GM23248 (cell line): ENCODE measurements around the gene TMEM181. TPM values are rescaled to one million over a fixed set of nuclear protein-coding genes. Genes with fewer than 3 reads are reported as not detected.

Source experiments
- DNase-seq: peaks from one replicate; pipeline ENCODE4 v3.0.0-alpha.2; 2015
- H2AFZ ChIP-seq: fragments of 200-600 bp; sonication (generic); 2 replicates; pipeline ENCODE4 v1.6.1; 2016; ENCODE audit warnings: antibody characterized with exemption
- H3F3A ChIP-seq: fragments of 200-600 bp; sonication (generic); 2 replicates; pipeline ENCODE4 v1.6.1; 2016; ENCODE audit warnings: mild to moderate bottlenecking, antibody characterized with exemption, mixed run types; ENCODE audit not compliant: insufficient read depth
- H3K27ac ChIP-seq: fragments of 200-600 bp; sonication (generic); 2 replicates; pipeline ENCODE4 v1.5.1; 2016; ENCODE audit warnings: mild to moderate bottlenecking
- H3K27me3 ChIP-seq: fragments of 200-600 bp; sonication (generic); replicated peaks from 2 replicates; pipeline ENCODE4 v1.6.1; 2016; ENCODE audit warnings: mild to moderate bottlenecking; ENCODE audit not compliant: insufficient read depth
- H3K36me3 ChIP-seq: fragments of 200-600 bp; sonication (generic); 2 replicates; pipeline ENCODE4 v1.6.1; 2016; ENCODE audit warnings: low read depth, mild to moderate bottlenecking
- H3K4me1 ChIP-seq: fragments of 200-600 bp; sonication (generic); 2 replicates; pipeline ENCODE4 v1.6.1; 2016; ENCODE audit warnings: mild to moderate bottlenecking; ENCODE audit not compliant: insufficient read depth
- H3K4me2 ChIP-seq: fragments of 200-600 bp; sonication (generic); one replicate; pipeline ENCODE4 v1.6.1; 2016; ENCODE audit warnings: mild to moderate bottlenecking; ENCODE audit not compliant: unreplicated experiment
- H3K4me3 ChIP-seq: fragments of 200-600 bp; sonication (generic); 2 replicates; pipeline ENCODE4 v1.5.1; 2016; ENCODE audit warnings: mild to moderate bottlenecking
- H3K79me2 ChIP-seq: fragments of 200-600 bp; sonication (generic); 2 replicates; pipeline ENCODE4 v1.6.1; 2016; ENCODE audit warnings: mild to moderate bottlenecking; ENCODE audit not compliant: insufficient read depth
- H3K9ac ChIP-seq: fragments of 200-600 bp; sonication (generic); 2 replicates; pipeline ENCODE4 v1.6.1; 2016; ENCODE audit warnings: mild to moderate bottlenecking
- H3K9me2 ChIP-seq: fragments of 200-600 bp; sonication (generic); 2 replicates; pipeline ENCODE4 v1.6.1; 2016; ENCODE audit warnings: mixed run types, mild to moderate bottlenecking, moderate library complexity; ENCODE audit not compliant: insufficient read depth
- H3K9me3 ChIP-seq: fragments of 200-600 bp; sonication (generic); one replicate; pipeline ENCODE4 v1.6.1; 2017; ENCODE audit warnings: low read depth
- H4K20me1 ChIP-seq: fragments of 200-600 bp; sonication (generic); 2 replicates; pipeline ENCODE4 v1.6.0; 2016; ENCODE audit not compliant: insufficient read depth
- EZH2 ChIP-seq: fragments of 200-600 bp; sonication (generic); IDR thresholded peaks from 2 replicates; pipeline ENCODE4 v1.6.1; 2018; ENCODE audit warnings: antibody characterized with exemption, mild to moderate bottlenecking; ENCODE audit not compliant: insufficient read depth, poor library complexity, severe bottlenecking
- EZH2phosphoT487 ChIP-seq: fragments of 200-600 bp; sonication (generic); IDR thresholded peaks from 2 replicates; pipeline ENCODE4 v1.6.1; 2018; ENCODE audit warnings: antibody characterized with exemption, moderate library complexity, mild to moderate bottlenecking, low read depth; ENCODE audit not compliant: insufficient read depth
- WGBS, 2 experiments: methylation state at CpG; one replicate each; pipeline ENCODE4 v1.1.6; 2015 to 2017; ENCODE audit warnings: low lambda C conversion rate in 2 of 2, low coverage in 1 of 2; ENCODE audit errors: missing lambda C conversion rate in 2 of 2; 5-methylcytosine and 5-hydroxymethylcytosine counted together
- in situ Hi-C: fragments of 300-500 bp; cut with MboI; formaldehyde crosslinking; loops from 2 replicates; pipeline ENCODE4 v1.15.0; 2020
- polyA plus RNA-seq: library from polyadenylated mRNA; unstranded; fragments of >200 nt; fragmentation: Nextera tagmentation; extraction: Ambion mirVana; gene quantifications from 2 replicates; pipeline ENCODE4 v1.2.1, GENCODE V29; 2016
- total RNA-seq: library from RNA; depleted of rRNA; stranded (reverse); fragments of >200 nt; shearing (Covaris generic); gene quantifications from 2 replicates; pipeline ENCODE4 v1.2.3, GENCODE V29; 2014

TMEM181 gene
- total and polyA plus RNA-seq, 2 experiments from 2014 or later, result 30.7 to 52.6 TPM

DNA sequence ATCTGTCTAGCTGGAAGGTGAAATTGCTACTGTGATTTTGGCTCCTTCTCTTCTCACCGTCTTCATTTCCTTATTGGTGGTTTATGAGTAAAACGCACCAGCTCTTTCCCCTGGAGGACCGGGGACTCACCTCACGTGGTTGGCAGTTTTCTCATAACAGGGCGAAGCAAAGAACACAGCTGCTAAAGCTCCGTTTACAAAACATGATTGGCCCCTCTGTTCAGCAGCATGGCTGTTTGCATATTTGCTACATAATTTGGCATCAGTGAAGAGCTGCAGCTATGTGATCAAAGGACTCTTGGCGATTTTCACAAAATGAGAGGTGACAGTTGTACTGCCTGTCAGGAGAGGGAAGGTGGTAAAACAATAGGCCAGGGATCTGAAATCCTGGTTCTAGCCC lies 20.5 kb upstream of the TMEM181 start:
- Histone ChIP-seq H2AFZ (no peak overlapping the region), H3K9me3 (no peaks in the 10 kb centered on the region), H3K27me3 (peaks cover 18% of the 10 kb centered on the region), H3K4me3 (no peak overlapping the region), H4K20me1 (no peaks in the 10 kb centered on the region), H3K9me2 (no peaks in the 10 kb centered on the region), H3K4me2 (no peak overlapping the region), H3K4me1 (no peaks in the 10 kb centered on the region), H3K79me2 (no peaks in the 10 kb centered on the region), H3F3A (no peaks in the 10 kb centered on the region), H3K9ac (no peak overlapping the region), H3K27ac (no peak overlapping the region), H3K36me3 (no peaks in the 10 kb centered on the region)
- in situ Hi-C loops, result no loop called here
- no peak for DNase-seq
- no peak for TF ChIP-seq EZH2
- no peak for TF ChIP-seq EZH2phosphoT487
- WGBS, 2 experiments, result 28% methylated on average over 7 of the region's 7 CpGs

DNA sequence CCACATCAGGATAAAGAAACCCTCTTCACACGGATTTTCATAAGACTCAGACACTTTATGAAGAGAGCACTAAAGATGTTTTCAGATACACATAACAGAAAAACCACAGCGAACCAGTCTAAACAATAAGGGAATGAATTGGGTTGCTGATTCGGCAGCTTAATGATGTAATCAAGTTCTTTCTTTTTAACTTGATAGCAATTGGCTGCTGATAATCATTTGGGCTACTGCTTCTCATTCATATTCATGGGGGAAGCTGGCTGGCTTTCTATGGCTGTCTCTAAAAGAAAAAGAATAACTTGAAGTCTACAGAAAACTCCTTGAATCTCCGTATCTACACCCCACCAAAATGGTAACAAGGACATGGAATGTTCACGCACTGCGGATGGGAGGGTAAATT lies 20.0 kb upstream of the TMEM181 start:
- Histone ChIP-seq H3K36me3 (no peaks in the 10 kb centered on the region), H3F3A (no peaks in the 10 kb centered on the region), H3K79me2 (no peaks in the 10 kb centered on the region), H2AFZ (no peak overlapping the region), H3K9ac (no peak overlapping the region), H3K9me3 (no peaks in the 10 kb centered on the region), H4K20me1 (no peaks in the 10 kb centered on the region), H3K4me2 (no peak overlapping the region), H3K27ac (no peak overlapping the region), H3K4me1 (no peaks in the 10 kb centered on the region), H3K4me3 (no peak overlapping the region), H3K9me2 (no peaks in the 10 kb centered on the region), H3K27me3 (peaks cover 18% of the 10 kb centered on the region)
- 77 to 78% methylated on average over 6 of the region's 6 CpGs for WGBS, 2 experiments
- no peak for TF ChIP-seq EZH2
- no peak for TF ChIP-seq EZH2phosphoT487
- no peak for DNase-seq
- in situ Hi-C loops, result no loop called here

DNA sequence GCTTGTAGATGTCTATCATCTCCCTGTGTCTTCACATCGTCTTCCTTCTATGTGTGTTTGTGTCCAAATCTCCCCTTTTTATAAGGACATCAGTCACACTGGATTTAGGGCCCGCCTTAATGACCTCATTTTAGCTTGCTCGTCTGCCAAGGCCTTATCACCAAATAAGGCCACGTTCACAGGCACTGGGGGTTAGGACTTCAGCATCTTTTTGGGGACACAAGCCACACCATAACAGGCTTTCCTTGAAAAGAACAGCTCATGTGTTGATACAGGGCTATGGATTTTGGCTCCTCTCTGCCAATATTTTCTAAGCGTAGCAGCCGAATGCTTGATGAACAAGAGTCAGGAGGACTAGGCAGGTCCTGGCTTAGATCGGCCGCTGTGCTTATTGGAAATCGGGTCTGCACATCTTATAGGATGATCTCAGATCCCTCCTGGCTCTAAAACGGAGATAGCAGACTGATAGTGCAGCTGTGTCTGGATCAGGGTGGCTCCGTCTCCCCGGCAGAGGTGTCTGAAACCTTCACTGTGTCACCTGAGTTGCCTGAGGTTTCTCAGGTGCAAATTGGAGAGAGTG lies 16.2 kb upstream of the TMEM181 start:
- Histone ChIP-seq H3K79me2 (no peaks in the 10 kb centered on the region), H3K4me1 (no peaks in the 10 kb centered on the region), H3K9me2 (no peaks in the 10 kb centered on the region), H3F3A (no peaks in the 10 kb centered on the region), H3K27ac (no peak overlapping the region), H3K4me2 (no peak overlapping the region), H2AFZ (no peak overlapping the region), H3K9me3 (no peaks in the 10 kb centered on the region), H3K9ac (no peak overlapping the region), H4K20me1 (no peaks in the 10 kb centered on the region), H3K4me3 (no peak overlapping the region), H3K27me3 (peaks cover 1% of the 10 kb centered on the region), H3K36me3 (no peaks in the 10 kb centered on the region)
- TF ChIP-seq EZH2 (no peak), EZH2phosphoT487 (no peak)
- in situ Hi-C loops, result no loop called here
- WGBS, 2 experiments, result 59 to 62% methylated on average over 12 of the region's 12 CpGs
- no peak for DNase-seq

DNA sequence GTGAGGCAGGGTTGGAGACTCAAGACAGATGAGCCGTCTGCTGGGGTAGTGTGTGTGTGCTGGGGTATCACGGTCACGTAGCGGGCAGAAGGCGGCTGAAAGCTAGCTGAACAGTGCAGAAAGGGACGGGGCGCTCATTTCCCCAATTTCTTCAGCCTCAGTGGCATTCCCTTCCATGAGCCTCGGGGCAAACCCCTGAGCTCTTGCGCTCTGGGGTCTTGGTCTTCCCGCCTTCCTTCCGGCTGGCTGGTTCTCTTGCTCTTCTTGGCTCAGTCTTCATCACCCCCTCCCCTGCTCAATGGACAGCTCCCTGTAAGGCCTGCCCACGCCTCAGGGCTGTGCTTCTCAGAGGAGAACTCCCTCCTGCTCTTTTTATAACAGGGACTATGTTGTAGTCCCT lies 15.5 kb upstream of the TMEM181 start:
- WGBS, 2 experiments, result 78 to 80% methylated on average over 12 of the region's 12 CpGs
- Histone ChIP-seq H3K9ac (no peak overlapping the region), H3K4me2 (no peak overlapping the region), H3K4me1 (no peaks in the 10 kb centered on the region), H3K27me3 (no peaks in the 10 kb centered on the region), H2AFZ (no peak overlapping the region), H3K9me2 (no peaks in the 10 kb centered on the region), H3K36me3 (no peaks in the 10 kb centered on the region), H3K79me2 (no peaks in the 10 kb centered on the region), H3K4me3 (no peak overlapping the region), H3F3A (no peaks in the 10 kb centered on the region), H3K27ac (no peak overlapping the region), H3K9me3 (no peaks in the 10 kb centered on the region), H4K20me1 (no peaks in the 10 kb centered on the region)
- in situ Hi-C loops, result no loop called here
- DNase-seq, result no peak
- TF ChIP-seq EZH2 (no peak), EZH2phosphoT487 (no peak)
